Panc1 (cell line): ENCODE measurements around the gene CACNA1C. TPM values are rescaled to one million over a fixed set of nuclear protein-coding genes. Genes with fewer than 3 reads are reported as not detected.
"Not testable (repeated sequence)": the region's sequence is repeated elsewhere in the genome, so short reads cannot be mapped to it uniquely, and the experiment has no call there.

Source experiments
- ATAC-seq: fragments of 200-7000 bp; cut with Tn5 transposase; 2 replicates; pipeline ENCODE4 v1.9.1; 2020; ENCODE audit warnings: mild to moderate bottlenecking, moderate library complexity
- BruUV-seq: library from RNA; stranded (reverse); fragments of 400-500 nt; replicated peaks from 2 replicates; lab custom pipeline; 2021; lab: Mats Ljungman, UMichigan
- CTCF ChIA-PET: fragments of 300-600 bp; sonication (Branson Sonifier 250); formaldehyde crosslinking; loops from one replicate; lab custom pipeline; 2022; ENCODE audit warnings: antibody characterized with exemption; lab: Charles Lee
- POLR2A ChIA-PET: fragments of 300-600 bp; sonication (Branson Sonifier 250); formaldehyde crosslinking; loops from one replicate; lab custom pipeline; 2022; ENCODE audit warnings: antibody characterized with exemption; lab: Charles Lee
- DNase-seq: peaks from one replicate; pipeline ENCODE4 v3.0.0-alpha.2; 2010; ENCODE audit warnings: low read depth, low spot score
- H3K27ac ChIP-seq: 2 replicates; pipeline ENCODE4 v1.5.1; 2011; ENCODE audit warnings: mild to moderate bottlenecking, low read length, inconsistent platforms
- H3K27me3 ChIP-seq: fragments of 200-500 bp; sonication (Bioruptor generic); 2 replicates; pipeline ENCODE4 v1.6.0; 2014; ENCODE audit warnings: low read length, inconsistent platforms; ENCODE audit not compliant: control insufficient read depth, insufficient read depth
- H3K36me3 ChIP-seq: fragments of 200-500 bp; sonication (Bioruptor generic); 2 replicates; pipeline ENCODE4 v1.5.1; 2014; ENCODE audit warnings: inconsistent platforms, mild to moderate bottlenecking, low read length, moderate library complexity; ENCODE audit not compliant: control insufficient read depth, insufficient read depth
- H3K4me1 ChIP-seq: 2 replicates; pipeline ENCODE4 v1.5.1; 2011; ENCODE audit warnings: inconsistent platforms, mild to moderate bottlenecking, low read length, moderate library complexity; ENCODE audit not compliant: control insufficient read depth, insufficient read depth
- H3K4me3 ChIP-seq, 2 experiments: 2 replicates each; pipeline ENCODE4 v1.5.1; 2011 to 2012; ENCODE audit warnings: low read depth in 2 of 2, low read length in 2 of 2, mild to moderate bottlenecking in 2 of 2, inconsistent platforms in 1 of 2, moderate library complexity in 1 of 2
- H3K9me3 ChIP-seq: fragments of 200-500 bp; sonication (Bioruptor generic); 2 replicates; pipeline ENCODE4 v1.5.1; 2014; ENCODE audit warnings: low read depth, mild to moderate bottlenecking, inconsistent platforms, low read length, moderate library complexity; ENCODE audit not compliant: control insufficient read depth, insufficient read depth
- POLR2AphosphoS5 ChIP-seq: IDR thresholded peaks from 2 replicates; pipeline ENCODE4 v1.6.1; 2012; ENCODE audit warnings: mild to moderate bottlenecking, low read depth, low read length, moderate library complexity
- SIN3A ChIP-seq: IDR thresholded peaks from 2 replicates; pipeline ENCODE4 v1.6.1; 2012; ENCODE audit warnings: low read depth, mild to moderate bottlenecking, low read length, moderate library complexity, borderline replicate concordance; ENCODE audit not compliant: insufficient read depth
- TCF7L2 ChIP-seq: IDR thresholded peaks from 2 replicates; pipeline ENCODE4 v1.6.1; 2011; ENCODE audit warnings: mild to moderate bottlenecking, low read depth, low read length, inconsistent platforms
- in situ Hi-C: cut with HindIII; loops from 2 replicates; pipeline ENCODE4 v1.10.0; 2016; ENCODE audit warnings: low sequenced_read_pairs, low pct_unique_long_range_greater_than_20kb
- intact Hi-C: fragments of 100-400 bp; cut with micrococcal nuclease; formaldehyde crosslinking; loops from one replicate; pipeline ENCODE4 v1.10.0; 2022; ENCODE audit not compliant: unreplicated experiment
- total RNA-seq: library from RNA; stranded (reverse); gene quantifications from one replicate; pipeline ENCODE4 v1.2.1, GENCODE V29; 2021; ENCODE audit not compliant: unreplicated experiment
- TF ChIP-seq, protein P1 (sequence below): fragments of 450-650 bp; IDR thresholded peaks from 2 replicates; pipeline ENCODE4 v1.5.1; 2017; ENCODE audit warnings: mild to moderate bottlenecking
- TF ChIP-seq, protein P2 (sequence below), 2 experiments: IDR thresholded peaks; 2 replicates each; pipeline ENCODE4 v1.6.1; 2011 to 2012; ENCODE audit warnings: low read depth in 2 of 2, control low read depth in 1 of 2, low read length in 1 of 2, mild to moderate bottlenecking in 1 of 2, moderate library complexity in 1 of 2; ENCODE audit not compliant: insufficient read depth in 1 of 2

Gene CACNA1C
- total RNA-seq, 1 experiment from 2014 or later: 0.03 TPM

DNA sequence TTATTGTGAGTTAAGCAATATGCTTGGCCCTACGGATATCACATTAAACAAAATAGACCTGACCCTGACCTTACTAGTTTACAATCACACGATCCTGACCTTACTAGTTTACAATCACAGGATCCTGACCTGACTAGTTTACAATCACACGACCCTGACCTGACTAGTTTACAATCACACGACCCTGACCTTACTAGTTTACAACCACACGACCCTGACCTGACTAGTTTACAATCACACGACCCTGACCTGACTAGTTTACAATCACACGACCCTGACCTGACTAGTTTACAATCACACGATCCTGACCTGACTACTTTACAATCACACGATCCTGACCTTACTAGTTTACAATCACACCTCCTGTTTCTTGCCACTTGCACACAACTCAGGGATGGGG, 202.9 kb downstream of the CACNA1C start:
- H3K4me3 ChIP-seq, H3K4me1 ChIP-seq, POLR2A ChIA-PET, in situ Hi-C loops, ATAC-seq, H3K27me3 ChIP-seq, CTCF ChIA-PET, DNase-seq, intact Hi-C loops, H3K36me3 ChIP-seq, BruUV-seq, H3K9me3 ChIP-seq, H3K27ac ChIP-seq: not testable (repeated sequence)

DNA sequence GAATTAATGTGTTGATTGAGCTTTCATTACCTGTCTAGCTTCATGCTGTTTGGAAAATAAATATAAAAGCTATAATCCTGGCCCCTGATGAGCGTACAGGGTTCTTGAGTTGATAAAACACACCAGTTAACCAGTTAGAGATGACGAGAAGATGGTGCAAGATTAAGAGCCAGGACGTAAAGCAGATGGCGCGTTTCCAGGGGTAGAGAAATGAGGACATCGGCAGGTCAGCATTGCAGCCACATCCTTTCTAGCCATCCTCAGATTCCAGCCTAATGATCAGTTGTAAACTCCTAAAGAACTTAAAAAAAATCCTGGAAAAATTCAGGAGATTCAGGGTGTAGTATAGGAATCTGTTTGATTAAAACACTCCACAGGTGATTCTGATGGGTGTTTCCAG, 203.7 kb downstream of the CACNA1C start:
- no peaks in the 10 kb centered on the region for H3K27me3 ChIP-seq
- ChIA-PET CTCF (no interaction called here), POLR2A (no interaction called here)
- ATAC-seq: no peak
- intact Hi-C loops (no loop called here), in situ Hi-C loops (no loop called here)
- peaks cover 5% of the 10 kb centered on the region; the same call in 1 of the 2 replicates for H3K9me3 ChIP-seq
- no peak for DNase-seq
- H3K27ac ChIP-seq: no peak overlapping the region
- BruUV-seq: no TSS peak
- H3K36me3 ChIP-seq: no peaks in the 10 kb centered on the region
- no peak for TF ChIP-seq TCF7L2
- TF ChIP-seq, protein P1, sequence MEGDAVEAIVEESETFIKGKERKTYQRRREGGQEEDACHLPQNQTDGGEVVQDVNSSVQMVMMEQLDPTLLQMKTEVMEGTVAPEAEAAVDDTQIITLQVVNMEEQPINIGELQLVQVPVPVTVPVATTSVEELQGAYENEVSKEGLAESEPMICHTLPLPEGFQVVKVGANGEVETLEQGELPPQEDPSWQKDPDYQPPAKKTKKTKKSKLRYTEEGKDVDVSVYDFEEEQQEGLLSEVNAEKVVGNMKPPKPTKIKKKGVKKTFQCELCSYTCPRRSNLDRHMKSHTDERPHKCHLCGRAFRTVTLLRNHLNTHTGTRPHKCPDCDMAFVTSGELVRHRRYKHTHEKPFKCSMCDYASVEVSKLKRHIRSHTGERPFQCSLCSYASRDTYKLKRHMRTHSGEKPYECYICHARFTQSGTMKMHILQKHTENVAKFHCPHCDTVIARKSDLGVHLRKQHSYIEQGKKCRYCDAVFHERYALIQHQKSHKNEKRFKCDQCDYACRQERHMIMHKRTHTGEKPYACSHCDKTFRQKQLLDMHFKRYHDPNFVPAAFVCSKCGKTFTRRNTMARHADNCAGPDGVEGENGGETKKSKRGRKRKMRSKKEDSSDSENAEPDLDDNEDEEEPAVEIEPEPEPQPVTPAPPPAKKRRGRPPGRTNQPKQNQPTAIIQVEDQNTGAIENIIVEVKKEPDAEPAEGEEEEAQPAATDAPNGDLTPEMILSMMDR: no peak
- no peak for TF ChIP-seq POLR2AphosphoS5
- TF ChIP-seq, protein P2, sequence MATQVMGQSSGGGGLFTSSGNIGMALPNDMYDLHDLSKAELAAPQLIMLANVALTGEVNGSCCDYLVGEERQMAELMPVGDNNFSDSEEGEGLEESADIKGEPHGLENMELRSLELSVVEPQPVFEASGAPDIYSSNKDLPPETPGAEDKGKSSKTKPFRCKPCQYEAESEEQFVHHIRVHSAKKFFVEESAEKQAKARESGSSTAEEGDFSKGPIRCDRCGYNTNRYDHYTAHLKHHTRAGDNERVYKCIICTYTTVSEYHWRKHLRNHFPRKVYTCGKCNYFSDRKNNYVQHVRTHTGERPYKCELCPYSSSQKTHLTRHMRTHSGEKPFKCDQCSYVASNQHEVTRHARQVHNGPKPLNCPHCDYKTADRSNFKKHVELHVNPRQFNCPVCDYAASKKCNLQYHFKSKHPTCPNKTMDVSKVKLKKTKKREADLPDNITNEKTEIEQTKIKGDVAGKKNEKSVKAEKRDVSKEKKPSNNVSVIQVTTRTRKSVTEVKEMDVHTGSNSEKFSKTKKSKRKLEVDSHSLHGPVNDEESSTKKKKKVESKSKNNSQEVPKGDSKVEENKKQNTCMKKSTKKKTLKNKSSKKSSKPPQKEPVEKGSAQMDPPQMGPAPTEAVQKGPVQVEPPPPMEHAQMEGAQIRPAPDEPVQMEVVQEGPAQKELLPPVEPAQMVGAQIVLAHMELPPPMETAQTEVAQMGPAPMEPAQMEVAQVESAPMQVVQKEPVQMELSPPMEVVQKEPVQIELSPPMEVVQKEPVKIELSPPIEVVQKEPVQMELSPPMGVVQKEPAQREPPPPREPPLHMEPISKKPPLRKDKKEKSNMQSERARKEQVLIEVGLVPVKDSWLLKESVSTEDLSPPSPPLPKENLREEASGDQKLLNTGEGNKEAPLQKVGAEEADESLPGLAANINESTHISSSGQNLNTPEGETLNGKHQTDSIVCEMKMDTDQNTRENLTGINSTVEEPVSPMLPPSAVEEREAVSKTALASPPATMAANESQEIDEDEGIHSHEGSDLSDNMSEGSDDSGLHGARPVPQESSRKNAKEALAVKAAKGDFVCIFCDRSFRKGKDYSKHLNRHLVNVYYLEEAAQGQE (IDR thresholded peaks at IDR 0.05; ENCODE audit: insufficient read depth in 1 of 2, low read depth in 2 of 2, low read length in 1 of 2): no peak
- no peaks in the 10 kb centered on the region for H3K4me1 ChIP-seq
- no peak overlapping the region for H3K4me3 ChIP-seq

DNA sequence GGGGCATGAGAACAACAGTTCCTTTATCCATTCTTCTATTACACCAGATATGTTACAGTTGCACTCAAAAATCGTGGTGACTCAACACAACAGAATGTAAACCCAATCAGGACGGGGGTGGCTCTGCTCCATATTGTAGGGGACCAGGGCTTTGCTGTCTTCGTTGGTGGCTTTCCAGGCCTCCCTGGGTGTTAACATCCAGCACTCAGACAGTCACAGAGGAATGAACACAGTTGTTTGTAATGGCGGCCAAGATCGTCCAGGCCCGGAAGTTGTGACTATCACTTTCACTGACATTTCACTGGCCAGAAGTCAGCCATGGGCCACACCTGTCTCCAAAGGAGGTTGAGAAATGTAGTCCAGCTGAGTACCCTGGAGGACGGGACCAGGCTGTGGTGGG, 204.1 kb downstream of the CACNA1C start:
- ATAC-seq (no peak), DNase-seq (no peak)
- no TSS peak for BruUV-seq
- Histone ChIP-seq H3K27ac (no peak overlapping the region), H3K27me3 (no peaks in the 10 kb centered on the region), H3K9me3 (peaks cover 5% of the 10 kb centered on the region; the same call in 1 of the 2 replicates), H3K4me3 (no peak overlapping the region), H3K4me1 (no peaks in the 10 kb centered on the region), H3K36me3 (no peaks in the 10 kb centered on the region)
- TF ChIP-seq, protein P2 (IDR thresholded peaks at IDR 0.05; ENCODE audit: insufficient read depth in 1 of 2, low read depth in 2 of 2, low read length in 1 of 2): no peak
- no peak for TF ChIP-seq SIN3A
- no peak for TF ChIP-seq POLR2AphosphoS5
- TF ChIP-seq, protein P1: no peak
- no peak for TF ChIP-seq TCF7L2
- in situ Hi-C loops: no loop called here
- POLR2A ChIA-PET: no interaction called here
- intact Hi-C loops: no loop called here
- CTCF ChIA-PET: no interaction called here
